ENCODE data around the gene ZDHHC12. TPM values are rescaled to one million over a fixed set of nuclear protein-coding genes. Genes with fewer than 3 reads are reported as not detected.

The ZDHHC12 gene
- total and polyA plus RNA-seq, 2 of the 13 experiments (the other 11 are each of a cell fraction or from before 2014, with no cell fraction given): 25.4 to 28.0 TPM

GRCh38 chr9:128702949-128703615 lies 20.8 kb downstream of the ZDHHC12 start (continued):
- TF ChIP-seq ZMYM2 (CRISPR knock-in tag; IDR thresholded peaks at IDR 0.05) (no peak), ZNF160 (CRISPR knock-in tag; IDR thresholded peaks at IDR 0.05) (no peak), ZNF562 (CRISPR knock-in tag; IDR thresholded peaks at IDR 0.05; ENCODE audit: borderline replicate concordance) (no peak), MYC (CRISPR knock-in tag; IDR thresholded peaks at IDR 0.05; ENCODE audit: borderline replicate concordance) (no peak), SMAD3 (CRISPR knock-in tag; IDR thresholded peaks at IDR 0.05) (no peak), POLR2A (IDR thresholded peaks at IDR 0.05; ENCODE audit: insufficient read depth in 1 of 2, low read depth in 2 of 2, low read length in 2 of 2) (0 out of 4 replicates have a peak, but pooled peaks of 1 of the 2 experiments have one; percentile 41), ZNF883 (CRISPR knock-in tag; IDR thresholded peaks at IDR 0.05; ENCODE audit: not compliant biosample characterization) (peak; percentile 54), ZNF337 (CRISPR knock-in tag; IDR thresholded peaks at IDR 0.05; ENCODE audit: borderline replicate concordance, low read depth) (peak; percentile 80; the same call in 1 of the 2 replicates), SP5 (CRISPR knock-in tag; IDR thresholded peaks at IDR 0.05; ENCODE audit: borderline replicate concordance, low read depth) (0 out of 2 replicates have a peak, but pooled peaks have one; percentile 8), GMEB1 (CRISPR knock-in tag; IDR thresholded peaks at IDR 0.05; ENCODE audit: borderline replicate concordance) (0 out of 2 replicates have a peak, but pooled peaks have one; percentile 9), SIX4 (CRISPR knock-in tag; IDR thresholded peaks at IDR 0.05) (no peak), THAP9 (CRISPR knock-in tag; IDR thresholded peaks at IDR 0.05; ENCODE audit: borderline replicate concordance) (0 out of 2 replicates have a peak, but pooled peaks have one; percentile 14), ARNT2 (CRISPR knock-in tag; IDR thresholded peaks at IDR 0.05; ENCODE audit: low read depth) (no peak), ZNF768 (CRISPR knock-in tag; IDR thresholded peaks at IDR 0.05) (0 out of 2 replicates have a peak, but pooled peaks have one; percentile 4), TAF15 (IDR thresholded peaks at IDR 0.05; ENCODE audit: low read depth, low read length, poor library complexity, severe bottlenecking) (peak; percentile 56), SRY (CRISPR knock-in tag; IDR thresholded peaks at IDR 0.05) (0 out of 2 replicates have a peak, but pooled peaks have one; percentile 22), NRL (CRISPR knock-in tag; IDR thresholded peaks at IDR 0.05; ENCODE audit: borderline replicate concordance) (peak; percentile 16), ZNF563 (CRISPR knock-in tag; IDR thresholded peaks at IDR 0.05) (no peak; the same call in 1 of the 2 replicates), ZNF800 (CRISPR knock-in tag; IDR thresholded peaks at IDR 0.05) (peak; percentile 32; the same call in 1 of the 2 replicates), ZBTB46 (CRISPR knock-in tag; IDR thresholded peaks at IDR 0.05; ENCODE audit: borderline replicate concordance) (no peak)

Measured in HepG2 (cell line).